Measurements from ENCODE around the gene ATXN7L1.
"Not testable (repeated sequence)": the region's sequence is repeated elsewhere in the genome, so short reads cannot be mapped to it uniquely, and the experiment has no call there.

DNA sequence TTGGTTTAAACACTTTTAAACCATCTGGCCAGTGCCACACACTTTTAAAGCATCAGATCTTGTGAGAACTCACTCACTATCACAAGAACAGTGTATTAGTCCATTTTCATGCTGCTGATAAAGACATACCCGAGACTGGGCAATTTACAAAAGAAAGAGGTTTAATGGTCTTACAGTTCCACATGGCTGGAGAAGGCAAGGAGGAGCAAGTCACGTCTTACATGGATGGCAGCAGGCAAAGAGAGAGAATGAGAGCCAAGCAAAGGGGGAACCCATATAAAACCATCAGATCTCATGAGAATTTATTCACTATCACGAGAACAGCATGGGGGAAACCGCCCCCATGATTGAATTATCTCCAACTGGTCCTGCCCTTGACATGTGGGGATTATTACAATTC is 165.7 kb downstream of the ATXN7L1 start:
- TF ChIP-seq, protein P1, sequence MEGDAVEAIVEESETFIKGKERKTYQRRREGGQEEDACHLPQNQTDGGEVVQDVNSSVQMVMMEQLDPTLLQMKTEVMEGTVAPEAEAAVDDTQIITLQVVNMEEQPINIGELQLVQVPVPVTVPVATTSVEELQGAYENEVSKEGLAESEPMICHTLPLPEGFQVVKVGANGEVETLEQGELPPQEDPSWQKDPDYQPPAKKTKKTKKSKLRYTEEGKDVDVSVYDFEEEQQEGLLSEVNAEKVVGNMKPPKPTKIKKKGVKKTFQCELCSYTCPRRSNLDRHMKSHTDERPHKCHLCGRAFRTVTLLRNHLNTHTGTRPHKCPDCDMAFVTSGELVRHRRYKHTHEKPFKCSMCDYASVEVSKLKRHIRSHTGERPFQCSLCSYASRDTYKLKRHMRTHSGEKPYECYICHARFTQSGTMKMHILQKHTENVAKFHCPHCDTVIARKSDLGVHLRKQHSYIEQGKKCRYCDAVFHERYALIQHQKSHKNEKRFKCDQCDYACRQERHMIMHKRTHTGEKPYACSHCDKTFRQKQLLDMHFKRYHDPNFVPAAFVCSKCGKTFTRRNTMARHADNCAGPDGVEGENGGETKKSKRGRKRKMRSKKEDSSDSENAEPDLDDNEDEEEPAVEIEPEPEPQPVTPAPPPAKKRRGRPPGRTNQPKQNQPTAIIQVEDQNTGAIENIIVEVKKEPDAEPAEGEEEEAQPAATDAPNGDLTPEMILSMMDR (IDR thresholded peaks at IDR 0.05), result not testable (repeated sequence)
- not testable (repeated sequence) for TF ChIP-seq POLR2A (IDR thresholded peaks at IDR 0.05); POLR2AphosphoS5 (IDR thresholded peaks at IDR 0.05; ENCODE audit: insufficient read depth in 1 of 2, low read depth in 1 of 2)
